Measurements from ENCODE around the gene CHMP4B. TPM values are rescaled to one million over a fixed set of nuclear protein-coding genes. Genes with fewer than 3 reads are reported as not detected.

CHMP4B gene
- total RNA-seq, 4 donors from 2014 or later: 62.1 to 95.8 (median 74.8) TPM

GRCh38 chr20:33850159-33850558 lies 39.0 kb downstream of the CHMP4B start:
- Histone ChIP-seq H3K36me3 (peaks cover 69% of the 10 kb centered on the region), H3K27me3 (no peaks in the 10 kb centered on the region), H3K27ac (no peak overlapping the region), H3K4me3 (no peak overlapping the region), H3K4me1 (peaks cover 17% of the 10 kb centered on the region), H3K9me3 (no peaks in the 10 kb centered on the region)
- no peak for TF ChIP-seq EP300 (IDR thresholded peaks at IDR 0.05)
- TF ChIP-seq CTCF (IDR thresholded peaks at IDR 0.05): no peak
- TF ChIP-seq POLR2AphosphoS5 (IDR thresholded peaks at IDR 0.05): no peak
- no peak for TF ChIP-seq POLR2A (IDR thresholded peaks at IDR 0.05)
- no peak for DNase-seq (ENCODE audit: low spot score in 2 of 2)
- 93% methylated on average over 3 of the region's 3 CpGs for WGBS

GRCh38 chr20:33851842-33852466 lies 40.8 kb downstream of the CHMP4B start:
- 94% methylated on average over 12 of the region's 13 CpGs for WGBS
- Histone ChIP-seq H3K9me3 (no peaks in the 10 kb centered on the region), H3K27me3 (no peaks in the 10 kb centered on the region), H3K4me1 (peaks cover 6% of the 10 kb centered on the region), H3K36me3 (peaks cover 86% of the 10 kb centered on the region), H3K4me3 (no peak overlapping the region), H3K27ac (no peak overlapping the region)
- DNase-seq (ENCODE audit: low spot score in 2 of 2): no peak
- TF ChIP-seq CTCF (IDR thresholded peaks at IDR 0.05) (no peak), EP300 (IDR thresholded peaks at IDR 0.05) (no peak), POLR2AphosphoS5 (IDR thresholded peaks at IDR 0.05) (no peak), POLR2A (IDR thresholded peaks at IDR 0.05) (no peak)

- DNase-seq (ENCODE audit: low spot score in 2 of 2): no peak
- Histone ChIP-seq H3K36me3 (peaks cover 94% of the 10 kb centered on the region), H3K27me3 (no peaks in the 10 kb centered on the region), H3K9me3 (no peaks in the 10 kb centered on the region), H3K4me1 (no peaks in the 10 kb centered on the region), H3K4me3 (no peak overlapping the region), H3K27ac (no peak overlapping the region)
- TF ChIP-seq EP300 (IDR thresholded peaks at IDR 0.05) (no peak), POLR2AphosphoS5 (IDR thresholded peaks at IDR 0.05) (no peak), CTCF (IDR thresholded peaks at IDR 0.05) (no peak), POLR2A (IDR thresholded peaks at IDR 0.05) (no peak)
- WGBS: 87% methylated on average over 9 of the region's 11 CpGs
Measured at GRCh38 chr20:33852626-33853506, 41.7 kb downstream of the CHMP4B start.

GRCh38 chr20:33853507-33853813 lies 42.3 kb downstream of the CHMP4B start:
- no peaks in the 10 kb centered on the region for H3K27me3 ChIP-seq
- H3K4me1 ChIP-seq: no peaks in the 10 kb centered on the region
- H3K4me3 ChIP-seq: no peak overlapping the region
- no peaks in the 10 kb centered on the region for H3K9me3 ChIP-seq
- H3K36me3 ChIP-seq: peaks cover 90% of the 10 kb centered on the region
- TF ChIP-seq POLR2AphosphoS5 (IDR thresholded peaks at IDR 0.05): no peak
- no peak for TF ChIP-seq POLR2A (IDR thresholded peaks at IDR 0.05)
- TF ChIP-seq EP300 (IDR thresholded peaks at IDR 0.05): no peak
- TF ChIP-seq CTCF (IDR thresholded peaks at IDR 0.05): no peak
- DNase-seq (ENCODE audit: low spot score in 2 of 2): no peak
- WGBS: 94% methylated on average over 12 of the region's 14 CpGs
- H3K27ac ChIP-seq: no peak overlapping the region
